ENCODE results near the gene CORT.
"Not testable (repeated sequence)": the region's sequence is repeated elsewhere in the genome, so short reads cannot be mapped to it uniquely, and the experiment has no call there.

CORT gene

DNA sequence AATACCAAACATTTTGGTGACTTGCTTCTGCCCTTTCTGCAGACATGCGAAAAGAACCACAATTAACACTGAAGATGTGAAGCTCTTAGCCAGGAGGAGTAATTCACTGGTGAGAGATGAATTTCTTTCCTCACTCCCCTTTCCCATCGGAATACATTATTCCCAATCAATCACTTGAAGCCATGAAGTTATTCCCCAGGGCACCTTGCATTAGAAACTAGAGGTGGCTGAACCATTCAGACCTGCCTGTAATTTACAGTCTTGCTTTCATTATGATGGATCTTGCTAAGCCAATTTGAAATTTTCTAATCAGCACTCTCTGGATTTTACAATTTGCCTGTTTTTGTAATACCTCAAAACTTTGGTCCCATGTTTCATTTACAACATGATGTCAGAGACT, 9.5 kb upstream of the CORT start:
- no peak for DNase-seq

DNA sequence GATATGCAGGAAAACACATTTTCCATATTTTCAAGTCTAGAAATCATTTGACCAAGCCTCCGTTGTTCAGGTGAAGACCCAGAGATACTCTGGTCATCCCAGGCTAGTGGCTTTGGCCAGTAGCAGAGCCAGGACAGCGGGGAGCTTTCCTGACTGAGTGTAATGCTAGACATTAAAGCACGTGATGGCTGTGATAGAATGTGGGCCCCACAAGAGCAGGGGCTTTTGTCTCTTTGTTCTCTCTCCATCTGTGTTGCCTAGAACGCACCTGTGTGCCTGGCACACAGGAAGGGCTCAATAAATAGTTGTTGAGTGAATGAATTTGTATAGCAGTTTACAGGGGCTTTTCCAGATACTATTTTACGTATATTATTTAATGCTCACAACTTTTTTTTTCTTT, 9.0 kb upstream of the CORT start:
- DNase-seq: no peak

DNA sequence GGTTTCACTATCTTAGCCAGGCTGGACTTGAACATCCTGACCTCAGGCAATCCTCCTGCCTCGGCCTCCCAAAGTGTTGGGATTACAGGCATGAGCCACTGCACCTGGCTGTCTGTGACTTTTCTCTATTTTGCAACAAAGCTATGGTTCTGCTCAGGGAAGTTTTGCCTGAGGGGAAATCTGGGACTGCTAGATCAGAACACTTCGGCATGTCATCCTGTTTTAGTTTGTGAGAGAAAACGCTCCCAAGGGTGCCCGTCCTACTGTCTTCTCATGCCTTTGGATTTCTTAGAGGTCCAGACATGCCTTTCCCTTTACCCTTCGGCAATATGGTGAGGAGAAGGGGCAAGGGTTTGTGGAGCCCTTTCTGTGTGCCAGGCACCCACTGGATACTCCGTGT, 5.6 kb upstream of the CORT start:
- no peak for DNase-seq

DNA sequence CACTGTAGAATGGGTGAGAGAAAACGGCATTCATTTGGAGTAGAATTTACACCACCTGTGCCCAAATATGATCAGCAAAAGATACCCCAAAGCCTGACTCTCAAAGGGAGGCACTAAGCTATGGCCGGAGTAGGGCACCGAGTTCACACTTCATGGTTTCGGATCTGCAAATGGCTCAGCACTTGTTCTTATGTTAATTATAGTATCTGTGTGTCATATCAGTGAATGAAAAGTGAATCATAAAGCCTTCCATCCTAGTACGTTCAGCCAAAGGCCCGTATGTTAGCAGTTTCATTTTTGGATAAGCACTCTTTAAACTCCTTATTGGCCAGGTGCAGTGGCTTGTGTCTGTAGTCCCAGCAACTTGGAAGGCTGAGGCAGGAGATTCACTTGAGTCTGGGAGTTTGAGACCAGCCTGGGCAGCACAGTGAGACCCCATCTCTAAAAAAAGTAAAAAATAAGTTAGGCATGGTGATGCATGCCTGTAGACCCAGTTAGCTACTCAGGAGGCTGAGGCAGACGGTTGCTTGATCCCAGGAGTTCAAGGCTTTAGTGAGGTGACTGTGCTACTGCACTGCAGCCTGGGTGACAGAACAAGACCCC, 4.9 kb upstream of the CORT start:
- DNase-seq: no peak

DNA sequence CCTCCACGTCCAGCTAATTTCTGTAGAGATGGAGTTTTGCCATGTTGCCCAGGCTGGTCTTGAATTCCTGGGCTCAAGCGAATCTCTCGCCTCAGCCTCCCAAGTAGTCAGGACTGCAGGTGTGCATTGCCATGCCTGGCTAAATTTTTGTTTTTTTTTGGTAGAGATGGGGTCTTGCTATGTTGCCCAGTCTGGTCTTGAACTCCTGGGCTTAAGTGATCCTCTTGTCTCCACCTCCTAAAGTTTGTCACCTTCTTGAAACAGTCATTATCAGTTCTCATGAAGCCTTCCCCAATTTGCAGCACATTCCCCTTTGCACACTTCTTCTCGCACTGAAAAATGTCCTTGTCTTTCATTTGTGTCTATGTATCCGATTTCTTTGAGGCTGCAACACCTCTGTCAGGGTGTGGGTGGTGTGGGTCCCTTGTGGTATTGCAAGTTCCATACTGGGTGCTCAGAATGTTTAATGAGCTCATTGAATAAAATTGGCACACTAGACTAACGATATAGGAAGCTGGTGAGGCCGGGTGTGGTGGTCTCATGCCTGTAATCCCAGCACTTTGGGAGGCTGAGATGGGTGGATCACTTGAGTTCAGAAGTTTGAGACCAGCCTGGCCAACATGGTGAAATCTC, 2.9 kb upstream of the CORT start:
- no peak for DNase-seq

DNA sequence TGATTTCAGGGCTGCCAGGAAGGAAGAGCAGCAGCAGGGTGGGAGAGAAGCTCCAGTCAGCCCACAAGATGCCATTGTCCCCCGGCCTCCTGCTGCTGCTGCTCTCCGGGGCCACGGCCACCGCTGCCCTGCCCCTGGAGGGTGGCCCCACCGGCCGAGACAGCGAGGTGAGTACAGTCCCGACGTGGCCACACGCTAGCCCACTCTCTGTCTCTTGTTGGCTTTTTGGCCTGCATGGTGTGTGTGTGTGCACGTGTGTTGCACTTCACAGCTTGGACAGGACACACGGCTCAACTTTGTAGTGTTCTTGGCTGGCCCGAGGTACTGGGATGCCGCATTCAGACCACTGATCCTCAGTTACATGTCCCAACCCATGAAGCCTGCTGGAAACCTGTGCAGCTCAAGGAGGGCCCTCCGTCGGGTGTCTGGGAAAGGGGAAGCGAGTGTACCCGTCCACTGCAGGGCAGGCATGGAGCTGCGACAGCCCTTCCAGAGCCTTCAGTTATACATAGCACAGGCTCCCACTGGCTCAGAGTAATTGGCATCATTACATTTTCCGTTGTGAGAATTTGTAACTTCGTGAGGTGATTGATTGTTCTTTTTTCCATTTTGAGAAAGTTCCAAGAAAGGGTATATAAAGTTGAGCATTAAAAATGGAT, 454 bp downstream of the CORT start:
- no peak for DNase-seq

DNA sequence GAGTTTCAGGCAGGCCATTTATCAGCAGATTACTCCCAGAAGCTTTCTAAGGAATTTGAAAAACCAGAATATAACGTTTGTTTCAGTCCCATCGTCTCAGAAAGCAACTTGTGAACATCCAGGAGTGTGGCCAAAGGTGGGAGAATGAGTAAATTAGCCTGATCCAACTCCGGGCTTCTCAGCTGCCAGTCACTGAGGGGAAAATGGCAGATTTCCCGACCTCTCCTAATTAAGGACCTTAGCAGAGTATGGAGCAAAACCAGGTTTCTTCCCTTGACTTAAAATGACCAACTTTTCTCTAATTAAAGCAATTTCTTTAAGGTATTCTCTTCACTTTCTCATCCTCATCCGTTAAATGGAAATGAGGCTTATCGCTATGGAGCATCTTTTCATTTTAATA, 1.0 kb downstream of the CORT start:
- no peak for DNase-seq

DNA sequence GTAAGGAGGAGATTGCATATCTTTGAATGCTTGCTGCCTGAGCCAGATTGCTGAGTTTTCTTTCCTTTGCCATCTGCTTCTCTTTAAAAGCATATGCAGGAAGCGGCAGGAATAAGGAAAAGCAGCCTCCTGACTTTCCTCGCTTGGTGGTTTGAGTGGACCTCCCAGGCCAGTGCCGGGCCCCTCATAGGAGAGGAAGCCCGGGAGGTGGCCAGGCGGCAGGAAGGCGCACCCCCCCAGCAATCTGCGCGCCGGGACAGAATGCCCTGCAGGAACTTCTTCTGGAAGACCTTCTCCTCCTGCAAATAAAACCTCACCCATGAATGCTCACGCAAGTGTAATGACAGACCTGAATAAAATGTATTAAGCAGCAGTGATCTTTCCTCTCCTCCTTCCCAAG, 1.5 kb downstream of the CORT start:
- DNase-seq: no peak

DNA sequence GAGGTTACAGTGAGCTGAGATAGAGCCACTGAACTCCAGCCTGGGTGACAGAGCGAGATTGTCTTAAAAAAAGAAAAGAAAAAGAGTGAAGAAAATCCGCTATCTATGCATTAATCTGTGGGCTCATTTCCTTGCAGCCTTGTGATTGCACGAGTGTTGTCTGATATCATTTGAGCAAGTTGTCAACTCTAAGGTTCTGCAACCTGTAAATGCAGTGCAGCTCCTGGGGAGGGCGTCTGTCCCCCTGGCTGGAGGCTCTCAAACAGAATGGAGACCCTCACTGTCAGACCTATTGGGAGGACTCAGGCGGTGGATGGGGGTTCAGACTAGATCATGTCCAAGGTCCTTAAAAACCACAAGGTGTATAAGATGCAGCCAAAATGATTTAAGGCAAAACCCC, 6.2 kb downstream of the CORT start:
- DNase-seq: no peak

DNA sequence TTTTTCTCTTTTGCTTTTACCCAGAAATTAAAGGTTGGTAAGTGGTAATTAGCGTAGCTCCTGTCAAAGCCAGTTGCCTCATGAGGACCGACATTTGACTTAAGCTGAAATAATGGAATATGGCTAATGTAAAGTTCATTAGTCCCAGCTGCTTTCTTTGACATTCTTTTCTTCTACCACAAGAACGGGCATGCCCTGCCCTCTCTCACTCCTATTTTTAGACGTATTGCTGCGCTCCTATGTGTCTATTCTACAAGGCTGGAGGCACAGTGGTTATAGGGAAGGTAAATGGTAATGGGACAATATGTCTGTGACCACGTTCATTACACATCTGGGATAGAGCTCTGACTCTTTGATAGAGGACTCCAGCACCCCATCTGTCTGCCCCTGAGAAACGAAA, 6.8 kb downstream of the CORT start:
- DNase-seq: no peak

DNA sequence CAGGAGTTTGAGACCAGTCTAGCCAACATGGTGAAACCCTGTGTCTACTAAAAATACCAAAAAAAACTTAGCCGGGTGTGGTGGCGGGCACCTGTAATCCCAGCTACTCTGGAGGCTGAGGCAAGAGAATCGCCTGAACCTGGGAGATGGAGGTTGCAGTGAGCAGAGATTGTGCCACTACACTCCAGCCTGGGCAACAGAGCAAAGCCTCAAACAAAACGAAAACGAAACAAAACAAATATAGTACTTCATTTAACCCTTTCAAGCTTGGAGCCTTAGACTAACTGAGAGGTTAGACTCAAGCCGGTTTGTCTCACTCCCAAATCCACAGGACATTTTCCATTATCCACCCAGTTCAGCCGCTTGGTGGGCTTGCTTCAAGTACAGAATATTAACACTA, 7.6 kb downstream of the CORT start:
- DNase-seq: not testable (repeated sequence)

DNA sequence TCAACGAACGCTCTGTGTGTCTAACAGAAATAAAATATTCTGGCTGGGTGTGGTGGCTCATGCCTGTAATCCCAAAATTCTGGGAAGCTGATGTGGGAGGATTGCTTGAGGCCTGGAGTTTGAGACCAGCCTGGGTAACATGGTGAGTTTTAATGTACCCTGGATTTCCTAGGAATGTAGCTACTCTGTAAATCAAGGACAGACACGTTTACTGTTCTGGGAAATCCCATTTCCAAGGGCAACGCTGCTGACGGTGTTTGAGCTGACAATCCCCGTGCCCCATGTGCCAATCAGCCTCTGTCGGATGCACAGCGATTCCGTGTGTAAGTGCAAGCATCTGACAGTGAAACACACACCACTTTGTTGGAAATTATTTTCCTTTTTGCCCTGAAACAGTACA, 8.0 kb downstream of the CORT start:
- no peak for DNase-seq

DNA sequence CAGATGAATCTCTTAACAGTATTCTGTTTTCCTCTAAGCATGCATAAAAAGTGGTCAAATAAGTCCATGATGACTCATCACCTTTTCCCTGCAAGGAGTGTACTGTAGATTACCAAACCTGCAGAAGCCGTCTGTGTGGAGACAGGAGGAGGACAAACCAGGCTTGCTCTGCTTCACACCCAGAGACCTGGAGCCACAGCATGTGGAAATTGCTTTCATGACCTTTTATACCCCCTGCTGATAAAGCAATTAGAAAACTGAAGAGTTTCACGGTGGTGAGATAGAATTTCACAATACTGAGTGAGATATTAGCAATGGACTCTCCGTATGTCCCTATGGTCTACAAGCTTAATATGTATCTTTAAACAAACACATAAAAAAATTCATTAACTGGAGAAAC, 9.4 kb downstream of the CORT start:
- DNase-seq: no peak

DNA sequence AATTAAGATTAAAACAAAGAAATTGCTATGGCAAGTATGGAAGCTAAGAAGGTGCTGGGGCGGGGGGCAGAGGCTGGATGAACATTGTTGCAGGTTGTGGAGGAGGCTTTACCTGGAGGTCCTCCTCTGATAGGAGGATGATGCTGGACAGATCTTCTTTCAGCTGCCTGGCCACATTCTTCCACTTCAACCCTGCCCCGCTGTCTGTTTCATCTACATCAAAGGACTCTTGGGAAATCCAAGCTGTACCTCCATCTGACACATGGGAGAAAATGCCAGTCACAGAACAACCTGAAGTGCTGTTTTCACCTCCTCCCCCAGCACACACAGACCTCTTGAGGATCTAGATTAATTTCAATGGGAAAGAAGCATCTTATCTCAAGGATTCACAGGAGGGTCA, 17.2 kb downstream of the CORT start:
- no peak for DNase-seq

DNA sequence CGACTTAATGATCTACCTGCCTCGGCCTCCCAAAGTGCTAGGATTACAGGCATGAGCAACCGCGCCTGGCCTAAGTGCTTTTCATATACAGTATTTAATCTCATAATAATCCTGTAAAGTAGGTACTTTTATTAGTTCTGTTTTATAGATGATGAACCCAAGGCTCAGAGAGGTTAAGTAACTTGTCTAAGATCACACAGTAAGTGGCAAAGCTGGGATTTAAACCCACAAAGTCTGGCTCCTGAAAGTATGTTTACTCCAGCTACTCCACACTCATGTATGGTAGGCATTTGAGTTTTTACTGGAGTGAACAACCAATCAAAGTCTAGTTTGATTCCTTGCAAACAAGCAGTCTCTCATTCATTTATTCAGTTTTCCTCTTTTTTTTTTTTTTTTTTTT, 20.2 kb downstream of the CORT start:
- no peak for DNase-seq

DNA sequence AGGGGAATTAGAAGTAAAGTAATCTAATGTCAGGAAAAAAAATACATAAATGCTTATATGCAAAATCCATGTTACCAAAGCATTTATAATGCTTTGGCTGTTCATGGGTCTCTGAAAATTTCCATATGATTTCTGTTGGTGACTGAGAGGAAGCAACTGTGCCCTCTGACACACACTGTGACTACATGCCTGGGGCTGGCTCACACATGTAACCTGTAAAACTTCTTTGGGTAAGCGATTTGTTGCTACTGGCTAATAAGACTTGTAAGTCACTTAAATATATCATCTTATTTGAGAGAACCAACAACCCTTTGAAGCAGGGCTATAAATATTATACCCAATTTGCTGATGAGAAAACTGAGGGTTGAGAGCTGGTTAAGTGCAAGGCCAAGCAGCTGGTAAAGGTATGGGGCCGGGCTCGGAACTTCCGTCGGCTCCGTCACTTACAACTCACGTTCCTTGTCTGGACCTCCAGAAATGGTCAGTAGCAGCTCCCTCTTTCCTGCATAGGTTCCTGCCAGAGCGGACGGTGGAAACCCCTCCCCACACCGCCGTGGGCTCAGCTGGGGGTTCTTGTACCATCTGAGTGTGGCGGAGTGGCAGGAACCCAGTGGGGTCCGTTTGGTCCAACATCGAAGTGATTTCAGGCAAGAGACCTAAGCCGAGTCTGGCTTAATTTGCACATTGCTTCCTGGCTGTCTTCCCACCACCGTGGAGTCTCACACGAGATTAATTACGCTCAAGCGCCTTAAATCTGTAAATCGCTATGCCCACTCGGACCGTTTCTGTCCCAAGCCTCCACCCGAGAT, 21.8 kb downstream of the CORT start:
- no peak for DNase-seq

DNA sequence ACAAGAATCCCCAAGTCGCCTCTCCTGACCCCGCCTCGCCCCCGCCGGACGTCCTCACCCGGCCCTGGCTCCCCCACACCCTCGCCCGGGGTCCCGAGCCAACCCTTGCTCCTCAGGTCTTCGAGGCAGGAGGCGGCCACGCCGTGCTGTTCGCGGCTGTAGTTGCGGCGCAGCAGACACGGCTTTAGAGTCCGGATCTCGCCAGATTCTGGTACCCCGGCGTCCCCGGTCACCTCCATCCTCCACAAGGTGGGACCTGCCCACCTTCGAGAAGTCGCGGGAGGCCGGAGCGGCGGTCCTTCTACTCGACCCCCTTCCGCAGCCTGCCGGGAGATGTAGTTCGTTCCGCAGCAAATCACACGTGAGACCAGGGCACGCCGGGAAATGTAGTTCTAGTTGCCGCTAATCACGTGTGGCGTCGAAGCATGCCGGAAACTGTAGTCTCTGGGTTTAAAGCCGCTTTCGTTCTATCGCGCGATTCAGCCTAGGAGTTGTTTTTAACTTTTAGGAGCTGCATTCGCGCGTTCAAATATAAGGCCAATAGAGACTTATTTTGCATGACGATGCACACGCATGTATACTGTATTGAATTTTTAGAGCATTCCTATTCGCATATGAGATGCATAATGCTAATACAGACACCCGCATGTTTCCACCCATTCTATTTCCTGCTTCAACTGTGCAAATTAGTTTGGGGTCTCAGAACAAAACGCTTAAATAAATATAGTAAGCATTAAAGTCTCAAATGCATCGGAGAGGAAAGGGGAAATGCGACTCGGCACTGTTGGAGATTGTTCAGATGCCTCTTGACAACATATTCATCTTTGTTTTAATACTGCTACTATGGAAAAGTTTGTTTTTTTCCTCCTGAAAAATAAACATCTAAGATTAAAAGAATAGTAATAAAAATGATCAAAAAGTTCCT, 22.7 kb downstream of the CORT start, which contains the start of gene DFFA:
TSS of gene DFFA (minus strand) at position 310 of the 925 bp plus-strand sequence. CDS start at position 239, 71 bp downstream.
- DNase-seq: peak; percentile 91

DNA sequence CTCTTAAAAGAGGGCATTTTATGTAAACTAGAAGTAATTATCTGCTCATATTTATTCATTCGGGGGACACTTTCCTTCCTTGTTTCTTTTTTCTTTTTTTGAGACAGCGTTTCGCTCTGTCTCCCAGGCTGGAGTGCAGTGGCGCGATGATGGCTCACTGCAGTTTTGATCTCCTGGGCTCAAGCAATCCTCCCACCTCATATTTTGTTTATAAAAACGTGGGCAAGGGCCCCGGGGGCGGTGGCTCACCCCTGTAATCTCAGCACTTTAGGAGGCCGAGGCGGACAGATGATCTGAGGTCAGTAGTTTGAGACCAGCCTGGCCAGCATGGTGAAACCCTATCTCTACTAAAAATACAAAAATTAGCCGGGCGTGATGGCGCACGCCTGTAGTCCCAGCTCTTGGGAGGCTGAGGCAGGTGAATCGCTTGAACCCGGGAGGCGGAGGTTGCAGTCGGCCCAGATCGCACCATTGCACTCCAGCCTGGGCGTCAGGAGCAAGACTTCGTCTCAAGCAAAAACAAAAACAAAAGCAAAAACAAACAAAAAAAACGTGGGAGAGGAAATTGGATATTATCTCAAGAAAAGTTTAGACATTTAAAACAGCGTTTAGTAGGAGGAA, 23.4 kb downstream of the CORT start:
- DNase-seq: no peak

DNA sequence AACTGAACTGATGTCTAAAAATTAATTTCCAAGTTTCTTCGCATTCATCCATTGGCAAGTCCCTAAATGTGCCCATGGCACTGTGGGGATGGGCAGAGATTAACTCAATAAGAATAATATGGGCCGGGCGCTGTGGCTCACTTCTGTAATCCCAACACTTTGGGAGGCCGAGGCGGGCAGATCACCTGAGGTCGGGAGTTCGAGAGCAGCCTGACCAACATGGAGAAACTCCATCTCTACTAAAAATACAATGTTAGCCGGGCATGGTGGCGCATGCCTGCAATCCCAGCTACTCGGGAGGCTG, 24.4 kb downstream of the CORT start:
- not testable (repeated sequence) for DNase-seq

DNA sequence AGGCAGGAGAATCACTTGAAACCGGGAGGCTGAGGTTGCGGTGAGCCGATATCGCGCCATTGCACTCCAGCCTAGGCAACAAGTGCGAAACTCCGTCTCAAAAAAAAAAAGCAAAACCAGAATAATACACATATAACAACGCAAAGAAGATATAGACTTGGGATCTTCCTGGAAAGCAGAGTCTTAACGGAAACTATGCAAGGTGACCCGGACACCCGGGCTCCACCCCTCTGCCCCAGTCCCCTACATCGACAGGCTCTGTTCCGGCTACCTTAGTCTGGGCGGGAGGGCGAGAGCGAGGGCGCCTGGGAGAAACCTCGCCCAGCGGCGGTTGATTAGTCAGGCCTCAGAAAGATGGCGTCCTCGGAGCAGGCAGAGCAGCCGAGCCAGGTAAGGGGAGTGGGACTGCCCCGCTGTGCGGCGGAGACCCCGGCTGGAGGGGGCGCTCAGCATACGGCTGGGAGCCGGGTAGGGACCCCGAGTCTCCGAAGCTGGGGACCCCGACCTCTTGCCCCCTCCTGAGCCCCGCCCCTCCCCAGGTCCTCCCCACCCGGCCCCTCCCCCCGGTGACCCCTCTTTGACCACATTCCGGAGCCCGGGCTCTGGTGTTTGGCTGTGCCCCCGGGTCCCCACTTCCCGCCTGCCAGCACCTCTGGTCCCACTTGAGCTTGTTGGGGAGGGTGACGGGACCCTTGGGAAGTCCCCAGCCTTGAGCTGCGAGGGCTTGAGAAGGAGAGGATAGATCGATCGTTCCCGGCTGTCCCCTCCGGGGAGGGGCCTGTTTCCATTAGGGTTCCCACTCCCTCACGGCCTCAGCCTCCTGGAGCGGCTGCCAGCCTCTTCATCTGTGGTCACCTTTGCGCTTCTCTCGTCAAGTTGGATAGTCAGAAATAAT, 25.0 kb downstream of the CORT start, which contains the start of gene PEX14:
TSS of gene PEX14 (plus strand) at position 338 of the 895 bp plus-strand sequence. CDS start at position 355, 17 bp downstream.
- DNase-seq: peak; percentile 89

DNA sequence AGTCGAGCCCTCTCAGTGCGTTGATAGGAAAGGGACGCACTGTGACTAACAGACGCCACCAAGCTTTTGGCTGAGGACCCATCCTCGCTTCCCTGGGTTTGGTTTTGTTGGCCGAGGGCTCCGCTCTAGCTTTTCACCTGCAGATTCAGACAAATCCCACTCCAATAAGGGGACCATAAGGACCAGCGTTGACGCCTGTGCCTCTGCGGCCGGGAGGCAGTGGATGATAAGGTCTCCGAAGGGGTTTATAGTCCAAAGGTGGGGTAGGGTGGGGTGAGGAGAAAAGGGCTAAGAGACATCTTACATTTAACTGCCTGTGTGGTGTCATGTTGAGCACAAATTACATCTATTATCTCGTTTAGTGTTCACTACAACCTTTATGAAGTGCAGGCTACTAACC, 25.7 kb downstream of the CORT start:
- DNase-seq: no peak

All from activated naive CD4-positive, alpha-beta T cell treated with anti-CD3 and anti-CD28 coated beads, Interleukin-2, amount 50 U/mL, for 16 hours (primary cell).